NCI-H2107 (cell line): Measurements from ENCODE around the gene GPR63.

ENCODE experiments used
- DNase-seq: peaks from one replicate; lab custom pipeline; 2025; lab: John Stamatoyannopoulos, UW

Gene GPR63

GRCh38 chr6:96837081-96837971 is at the start of gene GPR63:
GPR63 (minus strand) TSS chr6:96837477; CDS start chr6:96799731, 37,746 bp downstream.
- no peak for DNase-seq

GRCh38 chr6:96886519-96886918 is 49.2 kb upstream of the GPR63 start:
- no peak for DNase-seq

GRCh38 chr6:96885187-96885631 is 47.9 kb upstream of the GPR63 start:
- peak; percentile 78 for DNase-seq

- DNase-seq, result no peak
These were observed 40.9 kb upstream of the GPR63 start for GRCh38 chr6:96878143-96878542.

GRCh38 chr6:96876886-96877545 is 39.7 kb upstream of the GPR63 start:
- DNase-seq, result no peak

- no peak for DNase-seq
These were observed 35.7 kb upstream of the GPR63 start for GRCh38 chr6:96872976-96873375.

GRCh38 chr6:96865055-96865405 is 27.8 kb upstream of the GPR63 start:
- DNase-seq, result no peak

GRCh38 chr6:96864216-96865054 is 27.2 kb upstream of the GPR63 start:
- no peak for DNase-seq

- DNase-seq, result no peak
These were observed 25.3 kb upstream of the GPR63 start for GRCh38 chr6:96862560-96862959.

GRCh38 chr6:96861588-96861987 is 24.3 kb upstream of the GPR63 start:
- DNase-seq, result no peak

- no peak for DNase-seq
These were observed 19.6 kb upstream of the GPR63 start for GRCh38 chr6:96856856-96857255.

GRCh38 chr6:96853083-96853482 is 15.8 kb upstream of the GPR63 start:
- DNase-seq, result no peak

- DNase-seq, result no peak
These were observed 15.3 kb upstream of the GPR63 start for GRCh38 chr6:96852605-96853004.

GRCh38 chr6:96851858-96852257 is 14.6 kb upstream of the GPR63 start:
- no peak for DNase-seq

- no peak for DNase-seq
These were observed 12.3 kb upstream of the GPR63 start for GRCh38 chr6:96849615-96850014.

GRCh38 chr6:96844530-96844929 is 7.3 kb upstream of the GPR63 start:
- DNase-seq, result no peak

GRCh38 chr6:96841345-96841744 is 4.1 kb upstream of the GPR63 start:
- DNase-seq, result no peak

GRCh38 chr6:96836631-96837080 is 621 bp downstream of the GPR63 start:
- no peak for DNase-seq

GRCh38 chr6:96834070-96834469 is 3.2 kb downstream of the GPR63 start:
- no peak for DNase-seq

GRCh38 chr6:96832780-96833179 is 4.5 kb downstream of the GPR63 start:
- DNase-seq, result no peak

GRCh38 chr6:96826865-96827264 is 10.4 kb downstream of the GPR63 start:
- no peak for DNase-seq

- no peak for DNase-seq
These were observed 13.5 kb downstream of the GPR63 start for GRCh38 chr6:96823743-96824142.
